Stimulated activated naive CD8-positive, alpha-beta T cell treated with anti-CD3 and anti-CD28 coated beads, Interleukin-15, amount 100 ng/mL, for 72 hours (primary cell): Measurements from ENCODE around the gene TRIM52.

Source experiments
- ATAC-seq: fragments of 150-1000 bp; cut with Tn5 transposase; 2 replicates; pipeline ENCODE4 v1.10.0; 2021; ENCODE audit warnings: mild to moderate bottlenecking, moderate library complexity
- DNase-seq, 2 donors: peaks; one replicate each; pipeline ENCODE4 v3.0.0; 2021 to 2022
- H3K27ac Mint-ChIP-seq, 2 donors: one replicate each; pipeline ENCODE4 v1.8.0; 2022; ENCODE audit warnings: mild to moderate bottlenecking in 2 of 2, mixed read lengths in 2 of 2, moderate library complexity in 2 of 2
- H3K27me3 Mint-ChIP-seq: one replicate; pipeline ENCODE4 v1.8.0; 2022; ENCODE audit warnings: mixed read lengths
- H3K4me1 Mint-ChIP-seq: one replicate; pipeline ENCODE4 v1.8.0; 2022; ENCODE audit warnings: mild to moderate bottlenecking, mixed read lengths
- H3K4me3 Mint-ChIP-seq, 2 donors: one replicate each; pipeline ENCODE4 v1.8.0; 2022; ENCODE audit warnings: mild to moderate bottlenecking in 2 of 2, mixed read lengths in 2 of 2, moderate library complexity in 1 of 2
- H3K9me3 Mint-ChIP-seq, 2 donors: one replicate each; pipeline ENCODE4 v1.8.0; 2022; ENCODE audit warnings: mixed read lengths in 2 of 2

Gene TRIM52

GRCh38 chr5:181229996-181230395 lies 30.9 kb downstream of the TRIM52 start:
- H3K4me1 Mint-ChIP-seq: peaks cover 36% of the 10 kb centered on the region
- H3K27ac Mint-ChIP-seq: peak overlapping the region in 1 of 2 donors; percentile 1
- no peak for DNase-seq
- H3K4me3 Mint-ChIP-seq: no peak overlapping the region
- no peaks in the 10 kb centered on the region for H3K27me3 Mint-ChIP-seq
- no peaks in the 10 kb centered on the region for H3K9me3 Mint-ChIP-seq
- ATAC-seq: no peak

GRCh38 chr5:181224390-181225229 lies 36.3 kb downstream of the TRIM52 start:
- peak in 1 of 2 donors; percentile 55 for DNase-seq
- peaks cover 53% of the 10 kb centered on the region for H3K4me1 Mint-ChIP-seq

GRCh38 chr5:181223729-181224389 lies 37.1 kb downstream of the TRIM52 start:
- Mint-ChIP-seq H3K27ac (peak overlapping the region; percentile 93 to 100), H3K27me3 (no peaks in the 10 kb centered on the region), H3K4me3 (peak overlapping the region; percentile 83 to 91), H3K9me3 (no peaks in the 10 kb centered on the region), H3K4me1 (peaks cover 51% of the 10 kb centered on the region)
- DNase-seq (peak; percentile 55 to 69), ATAC-seq (peak; percentile 22)

More at GRCh38 chr5:181224390-181225229, 36.3 kb downstream of the TRIM52 start:
- Mint-ChIP-seq H3K27ac (peak overlapping the region; percentile 93 to 100), H3K4me3 (peak overlapping the region; percentile 83 to 91), H3K27me3 (no peaks in the 10 kb centered on the region), H3K9me3 (no peaks in the 10 kb centered on the region)
- no peak for ATAC-seq

- Mint-ChIP-seq H3K27me3 (no peaks in the 10 kb centered on the region), H3K4me3 (peak within 1 kb of the TSS; percentile 83 to 91), H3K9me3 (no peaks in the 10 kb centered on the region), H3K4me1 (peaks cover 55% of the 10 kb centered on the region), H3K27ac (peak within 1 kb of the TSS; percentile 93 to 100)
- DNase-seq (peak; percentile 99), ATAC-seq (peak; percentile 77)
These were observed 37.8 kb downstream of the TRIM52 start, which contains the start of gene TRIM41 for GRCh38 chr5:181223058-181223728. Gene TRIM41 (plus strand): TSS chr5:181223281. CDS start chr5:181224000, 719 bp downstream.

GRCh38 chr5:181222630-181223057 lies 38.3 kb downstream of the TRIM52 start:
- H3K27me3 Mint-ChIP-seq: no peaks in the 10 kb centered on the region

GRCh38 chr5:181221792-181222629 lies 38.9 kb downstream of the TRIM52 start:
- peak; percentile 96 to 98 for DNase-seq
- Mint-ChIP-seq H3K9me3 (no peaks in the 10 kb centered on the region), H3K4me3 (peak overlapping the region; percentile 83 to 91), H3K4me1 (peaks cover 64% of the 10 kb centered on the region), H3K27me3 (no peaks in the 10 kb centered on the region), H3K27ac (peak overlapping the region; percentile 93 to 100)
- ATAC-seq: peak; percentile 55

More at GRCh38 chr5:181222630-181223057, 38.3 kb downstream of the TRIM52 start:
- Mint-ChIP-seq H3K9me3 (no peaks in the 10 kb centered on the region), H3K27ac (peak overlapping the region; percentile 93 to 100), H3K4me1 (peaks cover 61% of the 10 kb centered on the region), H3K4me3 (peak overlapping the region; percentile 83 to 91)
- no peak for ATAC-seq
- DNase-seq: no peak

- DNase-seq (peak in 1 of 2 donors; percentile 70), ATAC-seq (no peak)
- Mint-ChIP-seq H3K27ac (peak overlapping the region in 1 of 2 donors; percentile 100), H3K27me3 (no peaks in the 10 kb centered on the region), H3K9me3 (no peaks in the 10 kb centered on the region), H3K4me3 (peak overlapping the region; percentile 83 to 91), H3K4me1 (peaks cover 67% of the 10 kb centered on the region)
These were observed 39.7 kb downstream of the TRIM52 start for GRCh38 chr5:181221105-181221791.

- H3K27me3 Mint-ChIP-seq: no peaks in the 10 kb centered on the region
- no peak for DNase-seq
- H3K4me3 Mint-ChIP-seq: peak overlapping the region; percentile 14 to 83
- peak overlapping the region; percentile 37 to 71 for H3K27ac Mint-ChIP-seq
- no peaks in the 10 kb centered on the region for H3K9me3 Mint-ChIP-seq
- no peak for ATAC-seq
- H3K4me1 Mint-ChIP-seq: peaks cover 63% of the 10 kb centered on the region
These were observed 40.8 kb downstream of the TRIM52 start for GRCh38 chr5:181220178-181220515.

- Mint-ChIP-seq H3K27ac (peak overlapping the region; percentile 37 to 71), H3K4me3 (peak overlapping the region; percentile 37 to 83), H3K9me3 (no peaks in the 10 kb centered on the region), H3K4me1 (peaks cover 58% of the 10 kb centered on the region), H3K27me3 (no peaks in the 10 kb centered on the region)
- DNase-seq (no peak), ATAC-seq (no peak)
These were observed 41.4 kb downstream of the TRIM52 start for GRCh38 chr5:181219262-181220177.

GRCh38 chr5:181218795-181219124 lies 42.2 kb downstream of the TRIM52 start:
- H3K4me3 Mint-ChIP-seq: peak overlapping the region; percentile 84 to 100
- H3K9me3 Mint-ChIP-seq: no peaks in the 10 kb centered on the region
- ATAC-seq (no peak), DNase-seq (no peak)
- peak overlapping the region in 1 of 2 donors; percentile 99 for H3K27ac Mint-ChIP-seq
- no peaks in the 10 kb centered on the region for H3K27me3 Mint-ChIP-seq
- peaks cover 56% of the 10 kb centered on the region for H3K4me1 Mint-ChIP-seq

- H3K4me1 Mint-ChIP-seq: peaks cover 54% of the 10 kb centered on the region
- peak overlapping the region; percentile 88 to 99 for H3K27ac Mint-ChIP-seq
- peak; percentile 18 for ATAC-seq
- H3K27me3 Mint-ChIP-seq: no peaks in the 10 kb centered on the region
- peak overlapping the region; percentile 84 to 100 for H3K4me3 Mint-ChIP-seq
- no peaks in the 10 kb centered on the region for H3K9me3 Mint-ChIP-seq
- no peak for DNase-seq
These were observed 43.2 kb downstream of the TRIM52 start for GRCh38 chr5:181217803-181218062.

GRCh38 chr5:181217111-181217802 lies 43.7 kb downstream of the TRIM52 start:
- ATAC-seq: peak; percentile 30
- H3K4me1 Mint-ChIP-seq: peaks cover 50% of the 10 kb centered on the region

More at GRCh38 chr5:181217111-181217802, 43.7 kb downstream of the TRIM52 start:
- no peaks in the 10 kb centered on the region for H3K9me3 Mint-ChIP-seq
- no peaks in the 10 kb centered on the region for H3K27me3 Mint-ChIP-seq
- DNase-seq: peak; percentile 75 to 80
- H3K27ac Mint-ChIP-seq: peak overlapping the region; percentile 88 to 99
- H3K4me3 Mint-ChIP-seq: peak overlapping the region; percentile 84 to 100
